Sigmoid colon (tissue), 4 donors: ENCODE measurements around the gene KCNJ12.
"Not testable (repeated sequence)": the region's sequence is repeated elsewhere in the genome, so short reads cannot be mapped to it uniquely, and the experiment has no call there.

Source experiments
- EP300 ChIP-seq, 4 donors: sonication (generic); formaldehyde crosslinking; IDR thresholded peaks; one replicate each; pipeline ENCODE4 v1.6.1; 2017; ENCODE audit warnings: antibody characterized with exemption in 4 of 4
- POLR2A ChIP-seq, 2 donors: fragments of 450-650 bp; IDR thresholded peaks; one replicate each; pipeline ENCODE4 v1.6.1; 2016; ENCODE audit warnings: antibody characterized with exemption in 2 of 2, mild to moderate bottlenecking in 2 of 2, moderate library complexity in 2 of 2
- POLR2AphosphoS5 ChIP-seq, 4 donors: sonication (generic); formaldehyde crosslinking; IDR thresholded peaks; one replicate each; pipeline ENCODE4 v1.6.1; 2017; ENCODE audit warnings: antibody characterized with exemption in 4 of 4
- TF ChIP-seq, protein P1 (sequence below), 4 experiments: fragments of 450-650 bp in 3 of 4; fragments of 200-600 bp in 1 of 4; IDR thresholded peaks; one replicate each; pipeline ENCODE4 v1.5.1; 2016 to 2019; ENCODE audit warnings: antibody characterized with exemption in 4 of 4, mild to moderate bottlenecking in 3 of 4, moderate library complexity in 2 of 4

DNA sequence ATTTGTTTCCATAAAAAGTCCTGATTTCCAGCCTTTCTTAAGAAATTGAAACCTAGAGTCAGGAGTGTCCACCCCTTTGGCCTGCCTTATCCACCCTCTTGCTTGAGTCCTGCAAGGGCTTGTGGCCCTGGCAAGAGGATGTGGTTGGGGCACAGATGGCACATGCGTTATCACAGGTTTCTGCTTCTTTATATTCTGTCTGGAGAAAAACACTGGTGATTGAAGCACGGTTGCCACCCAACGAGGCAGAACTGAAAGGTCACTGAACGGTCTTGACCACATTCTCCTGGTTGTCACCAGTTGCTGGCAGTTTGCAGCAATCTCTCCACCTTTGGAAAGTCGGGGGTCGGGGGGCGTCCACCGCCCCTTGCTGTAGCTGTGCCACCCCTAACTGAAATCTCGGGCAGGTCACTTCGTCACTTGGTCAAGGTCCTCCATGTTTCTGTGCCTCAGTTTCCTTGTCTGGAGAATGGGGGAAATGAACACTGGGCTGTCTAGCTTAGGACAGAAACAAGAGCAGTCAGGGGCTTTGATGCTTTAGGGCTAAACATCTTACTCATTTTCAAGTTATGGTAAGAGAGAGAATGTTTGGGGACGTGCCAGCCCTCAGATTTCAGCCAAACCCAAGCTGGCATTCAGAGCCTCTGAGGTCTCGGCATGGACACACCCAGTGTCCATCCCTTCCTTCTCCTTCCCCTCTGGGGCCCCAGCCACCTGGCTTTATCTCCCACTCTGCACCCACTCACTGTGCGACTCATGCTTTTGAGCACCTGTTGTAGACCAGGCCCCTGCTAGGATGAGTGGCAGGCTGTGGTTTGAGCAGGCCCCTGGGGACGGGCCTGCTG lies 27.9 kb upstream of the KCNJ12 start:
- TF ChIP-seq EP300, POLR2A, POLR2AphosphoS5 (IDR thresholded peaks at IDR 0.05): not testable (repeated sequence)
- TF ChIP-seq, protein P1, sequence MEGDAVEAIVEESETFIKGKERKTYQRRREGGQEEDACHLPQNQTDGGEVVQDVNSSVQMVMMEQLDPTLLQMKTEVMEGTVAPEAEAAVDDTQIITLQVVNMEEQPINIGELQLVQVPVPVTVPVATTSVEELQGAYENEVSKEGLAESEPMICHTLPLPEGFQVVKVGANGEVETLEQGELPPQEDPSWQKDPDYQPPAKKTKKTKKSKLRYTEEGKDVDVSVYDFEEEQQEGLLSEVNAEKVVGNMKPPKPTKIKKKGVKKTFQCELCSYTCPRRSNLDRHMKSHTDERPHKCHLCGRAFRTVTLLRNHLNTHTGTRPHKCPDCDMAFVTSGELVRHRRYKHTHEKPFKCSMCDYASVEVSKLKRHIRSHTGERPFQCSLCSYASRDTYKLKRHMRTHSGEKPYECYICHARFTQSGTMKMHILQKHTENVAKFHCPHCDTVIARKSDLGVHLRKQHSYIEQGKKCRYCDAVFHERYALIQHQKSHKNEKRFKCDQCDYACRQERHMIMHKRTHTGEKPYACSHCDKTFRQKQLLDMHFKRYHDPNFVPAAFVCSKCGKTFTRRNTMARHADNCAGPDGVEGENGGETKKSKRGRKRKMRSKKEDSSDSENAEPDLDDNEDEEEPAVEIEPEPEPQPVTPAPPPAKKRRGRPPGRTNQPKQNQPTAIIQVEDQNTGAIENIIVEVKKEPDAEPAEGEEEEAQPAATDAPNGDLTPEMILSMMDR (IDR thresholded peaks at IDR 0.05), result not testable (repeated sequence)
